H7 (cell line): Measurements from ENCODE around the gene KCNN2. TPM values are rescaled to one million over a fixed set of nuclear protein-coding genes. Genes with fewer than 3 reads are reported as not detected.

ENCODE experiments used
- DNase-seq: peaks from one replicate; pipeline ENCODE4 v3.0.0; 2012
- H3K27me3 ChIP-seq: 2 replicates; pipeline ENCODE4 v1.6.0; 2011; ENCODE audit warnings: mild to moderate bottlenecking, low read length; ENCODE audit not compliant: control insufficient read depth, insufficient read depth
- H3K36me3 ChIP-seq: replicated peaks from 2 replicates; pipeline ENCODE4 v1.5.1; 2011; ENCODE audit warnings: low read length; ENCODE audit not compliant: control insufficient read depth, insufficient read depth
- H3K4me3 ChIP-seq: 2 replicates; pipeline ENCODE4 v1.5.1; 2011; ENCODE audit warnings: low read depth, mild to moderate bottlenecking, control low read depth, low read length, moderate library complexity; ENCODE audit not compliant: insufficient read depth
- total RNA-seq: library from RNA; depleted of rRNA; stranded (reverse); fragments of >200 nt; shearing (Covaris generic); gene quantifications from 2 replicates; pipeline ENCODE4 v1.2.3, GENCODE V29; 2014

KCNN2 gene
- total RNA-seq, 1 experiment from 2014 or later: 8.2 TPM

- no peak overlapping the region for H3K4me3 ChIP-seq
These were observed 105.9 kb downstream of the KCNN2 start for GRCh38 chr5:114467729-114468128.

GRCh38 chr5:114469372-114469771, 107.5 kb downstream of the KCNN2 start:
- DNase-seq: no peak
- Histone ChIP-seq H3K4me3 (no peak overlapping the region), H3K36me3 (no peaks in the 10 kb centered on the region; the same call in 1 of the 2 replicates), H3K27me3 (no peaks in the 10 kb centered on the region)

More at GRCh38 chr5:114467729-114468128, 105.9 kb downstream of the KCNN2 start:
- H3K36me3 ChIP-seq: no peaks in the 10 kb centered on the region
- DNase-seq: no peak
- no peaks in the 10 kb centered on the region for H3K27me3 ChIP-seq

GRCh38 chr5:114471529-114471928, 109.7 kb downstream of the KCNN2 start:
- Histone ChIP-seq H3K36me3 (no peaks in the 10 kb centered on the region; the same call in 1 of the 2 replicates), H3K27me3 (no peaks in the 10 kb centered on the region), H3K4me3 (no peak overlapping the region)
- DNase-seq: no peak

GRCh38 chr5:114473541-114473940, 111.7 kb downstream of the KCNN2 start:
- Histone ChIP-seq H3K4me3 (no peak overlapping the region), H3K36me3 (no peaks in the 10 kb centered on the region; the same call in 1 of the 2 replicates), H3K27me3 (no peaks in the 10 kb centered on the region)
- no peak for DNase-seq

GRCh38 chr5:114477816-114478334, 116.0 kb downstream of the KCNN2 start:
- Histone ChIP-seq H3K4me3 (no peak overlapping the region), H3K36me3 (no peaks in the 10 kb centered on the region; the same call in 1 of the 2 replicates), H3K27me3 (no peaks in the 10 kb centered on the region)
- DNase-seq: peak; percentile 0

GRCh38 chr5:114500756-114501155, 138.9 kb downstream of the KCNN2 start:
- Histone ChIP-seq H3K36me3 (peaks cover 2% of the 10 kb centered on the region; the same call in 1 of the 2 replicates), H3K4me3 (no peak overlapping the region), H3K27me3 (no peaks in the 10 kb centered on the region)
- DNase-seq: no peak

GRCh38 chr5:114504560-114504959, 142.7 kb downstream of the KCNN2 start:
- DNase-seq: no peak
- H3K27me3 ChIP-seq: no peaks in the 10 kb centered on the region
- no peaks in the 10 kb centered on the region for H3K36me3 ChIP-seq
- no peak overlapping the region for H3K4me3 ChIP-seq

- Histone ChIP-seq H3K27me3 (no peaks in the 10 kb centered on the region), H3K36me3 (no peaks in the 10 kb centered on the region), H3K4me3 (no peak overlapping the region)
- no peak for DNase-seq
These were observed 162.4 kb downstream of the KCNN2 start for GRCh38 chr5:114524221-114524620.

GRCh38 chr5:114544561-114544960, 182.7 kb downstream of the KCNN2 start:
- Histone ChIP-seq H3K4me3 (no peak overlapping the region), H3K36me3 (no peaks in the 10 kb centered on the region), H3K27me3 (no peaks in the 10 kb centered on the region)
- no peak for DNase-seq
